WERI-Rb-1 (cell line): ENCODE results near the gene COL9A1.

Experiments used
- DNase-seq: peaks from one replicate; pipeline ENCODE4 v3.0.0-alpha.2; 2020
- H3K27ac ChIP-seq: fragments of 250-450 bp; sonication (Bioruptor Pico); 2 replicates; pipeline ENCODE4 v1.5.1; 2020; ENCODE audit warnings: mild to moderate bottlenecking, moderate library complexity
- H3K27me3 ChIP-seq: fragments of 250-450 bp; sonication (Bioruptor Pico); 2 replicates; pipeline ENCODE4 v1.5.1; 2021; ENCODE audit warnings: mild to moderate bottlenecking, low read depth, moderate library complexity; ENCODE audit not compliant: insufficient read depth, severe bottlenecking
- H3K36me3 ChIP-seq: fragments of 250-450 bp; sonication (Bioruptor Pico); 2 replicates; pipeline ENCODE4 v1.5.1; 2020; ENCODE audit warnings: mild to moderate bottlenecking, moderate library complexity
- H3K4me3 ChIP-seq: 2 replicates; pipeline ENCODE4 v1.5.1; 2011; ENCODE audit warnings: low read depth, mild to moderate bottlenecking, control low read depth, low read length
- H3K9me3 ChIP-seq: fragments of 250-450 bp; sonication (Bioruptor Pico); 2 replicates; pipeline ENCODE4 v1.5.1; 2021; ENCODE audit warnings: mild to moderate bottlenecking, moderate library complexity; ENCODE audit not compliant: severe bottlenecking
- CTCF ChIP-seq: IDR thresholded peaks from 2 replicates; pipeline ENCODE4 v1.5.1; 2011; ENCODE audit warnings: low read depth, mild to moderate bottlenecking, control low read depth, inconsistent platforms, low read length

Gene COL9A1

GRCh38 chr6:70176842-70177550, 125.9 kb downstream of the COL9A1 start:
- no peaks in the 10 kb centered on the region for H3K9me3 ChIP-seq
- DNase-seq = no peak
- no peak overlapping the region for H3K4me3 ChIP-seq
- TF ChIP-seq CTCF = no peak
- H3K36me3 ChIP-seq = no peaks in the 10 kb centered on the region
- H3K27ac ChIP-seq = no peak overlapping the region
- no peaks in the 10 kb centered on the region for H3K27me3 ChIP-seq

DNA sequence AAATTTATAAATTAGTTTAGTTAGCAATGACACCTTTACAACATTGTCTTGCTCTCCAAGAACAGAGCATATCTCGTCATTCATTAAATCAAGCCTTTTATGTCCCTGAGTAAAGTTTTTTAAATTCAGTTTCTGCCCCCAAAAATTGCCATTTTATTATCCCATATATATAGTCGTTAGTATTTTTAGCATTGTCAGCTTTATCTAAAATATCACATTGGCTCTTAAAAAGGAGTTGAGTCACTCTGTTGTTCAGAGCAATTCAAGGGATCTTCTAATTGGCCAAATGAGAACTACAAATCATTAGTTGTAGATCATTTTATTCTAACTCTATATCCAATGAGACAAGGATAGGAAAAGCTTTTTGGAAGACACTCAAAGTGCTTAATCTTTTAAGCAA, 127.1 kb downstream of the COL9A1 start:
- no peaks in the 10 kb centered on the region for H3K9me3 ChIP-seq
- TF ChIP-seq CTCF = no peak
- no peaks in the 10 kb centered on the region for H3K36me3 ChIP-seq
- no peak overlapping the region for H3K27ac ChIP-seq
- H3K4me3 ChIP-seq = no peak overlapping the region
- no peak for DNase-seq
- H3K27me3 ChIP-seq = no peaks in the 10 kb centered on the region

DNA sequence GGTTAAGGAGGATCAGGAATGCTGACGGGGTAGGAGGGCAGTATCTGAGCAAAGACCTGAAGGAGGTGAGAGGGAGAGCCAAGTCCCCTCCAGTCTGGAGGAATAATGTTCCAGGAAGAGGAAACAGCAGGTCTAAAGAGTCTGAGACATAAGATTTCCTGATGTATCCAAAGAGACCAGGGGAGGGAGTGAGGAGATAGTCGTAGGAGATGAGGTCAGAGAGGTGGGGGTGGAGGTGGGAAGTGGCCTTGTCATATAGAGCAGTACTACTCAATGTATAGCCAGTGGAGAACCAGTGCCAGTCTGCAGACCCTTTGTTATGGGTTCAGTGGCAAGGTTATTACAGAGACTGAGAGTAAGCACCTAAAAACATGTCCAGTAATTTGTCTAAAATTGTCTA, 130.6 kb downstream of the COL9A1 start:
- no peak overlapping the region for H3K4me3 ChIP-seq
- no peak overlapping the region for H3K27ac ChIP-seq
- no peak for DNase-seq

GRCh38 chr6:70171236-70171635, 131.6 kb downstream of the COL9A1 start:
- Histone ChIP-seq H3K9me3 (no peaks in the 10 kb centered on the region), H3K27me3 (no peaks in the 10 kb centered on the region), H3K27ac (no peak overlapping the region), H3K36me3 (no peaks in the 10 kb centered on the region), H3K4me3 (no peak overlapping the region)
- no peak for DNase-seq
- no peak for TF ChIP-seq CTCF

More for the DNA sequence above, 130.6 kb downstream of the COL9A1 start:
- TF ChIP-seq CTCF = no peak
- no peaks in the 10 kb centered on the region for H3K9me3 ChIP-seq
- no peaks in the 10 kb centered on the region for H3K27me3 ChIP-seq
- H3K36me3 ChIP-seq = no peaks in the 10 kb centered on the region

DNA sequence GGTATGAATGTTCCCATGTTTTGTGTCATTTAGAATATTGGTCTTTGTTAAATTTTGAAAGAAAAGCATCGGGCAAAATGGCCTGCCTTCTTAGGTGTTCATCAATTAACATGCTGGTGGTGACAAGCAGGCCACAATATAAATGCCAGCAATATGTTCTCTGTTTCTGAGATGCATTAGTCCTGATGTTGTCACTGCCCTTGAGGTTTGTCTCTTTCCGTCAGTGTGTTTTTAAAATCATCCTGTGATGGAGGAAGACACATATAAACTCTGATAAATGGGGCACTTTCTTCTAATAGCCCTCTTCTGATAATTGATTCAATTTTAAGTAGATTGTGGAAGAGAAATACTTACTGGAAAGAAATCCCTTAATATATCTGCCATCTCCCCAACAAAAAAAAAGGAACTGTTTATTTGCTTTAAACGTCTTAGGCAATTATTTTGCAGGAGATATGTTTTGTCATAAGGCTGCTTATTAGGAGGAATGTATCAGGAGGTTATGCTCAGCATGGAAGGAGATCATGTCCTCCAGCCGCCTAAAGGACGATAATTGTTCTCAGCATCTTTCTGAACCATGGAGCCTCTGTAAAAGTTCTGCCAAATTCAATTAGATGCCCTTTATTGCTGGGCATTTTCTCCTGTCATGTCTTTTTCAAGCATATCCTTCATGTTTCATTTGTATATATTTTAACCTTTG, 134.1 kb downstream of the COL9A1 start:
- H3K36me3 ChIP-seq = no peaks in the 10 kb centered on the region
- DNase-seq = no peak
- H3K27me3 ChIP-seq = no peaks in the 10 kb centered on the region
- H3K4me3 ChIP-seq = no peak overlapping the region
- no peaks in the 10 kb centered on the region for H3K9me3 ChIP-seq
- H3K27ac ChIP-seq = no peak overlapping the region
- TF ChIP-seq CTCF = no peak
